ENCODE measurements around the gene RAI1. TPM values are rescaled to one million over a fixed set of nuclear protein-coding genes. Genes with fewer than 3 reads are reported as not detected.

Gene RAI1
- total and polyA plus RNA-seq, 2 of the 13 experiments (the other 11 are each of a cell fraction or from before 2014, with no cell fraction given), result 3.4 to 5.2 TPM

DNA sequence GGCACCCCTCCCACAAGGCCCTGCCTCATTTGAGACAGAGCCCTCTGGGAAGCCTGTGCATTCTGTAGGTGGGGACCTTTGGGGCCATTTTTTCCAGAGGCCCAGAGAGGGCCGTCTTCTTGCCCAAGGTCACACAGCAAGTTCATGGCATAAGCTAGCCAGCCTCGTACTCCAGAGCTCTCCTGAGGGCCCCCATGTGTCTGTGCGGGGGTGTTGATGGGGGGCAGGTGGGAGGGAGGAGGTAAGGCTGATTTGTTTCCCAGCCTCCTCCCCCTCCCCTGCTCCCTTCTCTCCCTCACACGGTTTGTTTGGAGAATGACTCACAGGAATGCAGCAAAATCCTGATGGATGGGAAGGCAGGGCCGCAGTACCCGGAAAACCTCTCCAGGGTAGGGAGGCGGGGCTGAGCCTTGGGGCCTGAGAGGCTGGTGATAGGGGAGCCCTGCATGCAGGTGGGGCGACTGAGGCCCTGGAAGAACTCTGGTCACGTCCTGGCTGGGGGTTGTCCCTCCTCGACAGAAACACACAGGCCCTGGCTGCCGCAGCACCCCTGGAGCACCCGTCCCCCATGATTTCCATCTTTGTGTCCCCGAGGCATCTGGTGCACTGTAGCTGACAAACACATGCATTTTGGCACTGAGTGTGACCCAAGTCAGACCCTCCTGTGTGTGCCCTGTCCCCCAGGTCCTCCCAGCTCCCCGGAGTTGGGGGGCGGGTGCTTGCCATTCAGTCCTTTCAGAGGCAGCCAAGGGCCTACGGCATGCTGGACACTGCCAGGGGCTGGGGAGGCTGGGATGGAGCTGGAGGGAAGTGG is 29.7 kb downstream of the RAI1 start (continued):
- TF ChIP-seq, protein P1, sequence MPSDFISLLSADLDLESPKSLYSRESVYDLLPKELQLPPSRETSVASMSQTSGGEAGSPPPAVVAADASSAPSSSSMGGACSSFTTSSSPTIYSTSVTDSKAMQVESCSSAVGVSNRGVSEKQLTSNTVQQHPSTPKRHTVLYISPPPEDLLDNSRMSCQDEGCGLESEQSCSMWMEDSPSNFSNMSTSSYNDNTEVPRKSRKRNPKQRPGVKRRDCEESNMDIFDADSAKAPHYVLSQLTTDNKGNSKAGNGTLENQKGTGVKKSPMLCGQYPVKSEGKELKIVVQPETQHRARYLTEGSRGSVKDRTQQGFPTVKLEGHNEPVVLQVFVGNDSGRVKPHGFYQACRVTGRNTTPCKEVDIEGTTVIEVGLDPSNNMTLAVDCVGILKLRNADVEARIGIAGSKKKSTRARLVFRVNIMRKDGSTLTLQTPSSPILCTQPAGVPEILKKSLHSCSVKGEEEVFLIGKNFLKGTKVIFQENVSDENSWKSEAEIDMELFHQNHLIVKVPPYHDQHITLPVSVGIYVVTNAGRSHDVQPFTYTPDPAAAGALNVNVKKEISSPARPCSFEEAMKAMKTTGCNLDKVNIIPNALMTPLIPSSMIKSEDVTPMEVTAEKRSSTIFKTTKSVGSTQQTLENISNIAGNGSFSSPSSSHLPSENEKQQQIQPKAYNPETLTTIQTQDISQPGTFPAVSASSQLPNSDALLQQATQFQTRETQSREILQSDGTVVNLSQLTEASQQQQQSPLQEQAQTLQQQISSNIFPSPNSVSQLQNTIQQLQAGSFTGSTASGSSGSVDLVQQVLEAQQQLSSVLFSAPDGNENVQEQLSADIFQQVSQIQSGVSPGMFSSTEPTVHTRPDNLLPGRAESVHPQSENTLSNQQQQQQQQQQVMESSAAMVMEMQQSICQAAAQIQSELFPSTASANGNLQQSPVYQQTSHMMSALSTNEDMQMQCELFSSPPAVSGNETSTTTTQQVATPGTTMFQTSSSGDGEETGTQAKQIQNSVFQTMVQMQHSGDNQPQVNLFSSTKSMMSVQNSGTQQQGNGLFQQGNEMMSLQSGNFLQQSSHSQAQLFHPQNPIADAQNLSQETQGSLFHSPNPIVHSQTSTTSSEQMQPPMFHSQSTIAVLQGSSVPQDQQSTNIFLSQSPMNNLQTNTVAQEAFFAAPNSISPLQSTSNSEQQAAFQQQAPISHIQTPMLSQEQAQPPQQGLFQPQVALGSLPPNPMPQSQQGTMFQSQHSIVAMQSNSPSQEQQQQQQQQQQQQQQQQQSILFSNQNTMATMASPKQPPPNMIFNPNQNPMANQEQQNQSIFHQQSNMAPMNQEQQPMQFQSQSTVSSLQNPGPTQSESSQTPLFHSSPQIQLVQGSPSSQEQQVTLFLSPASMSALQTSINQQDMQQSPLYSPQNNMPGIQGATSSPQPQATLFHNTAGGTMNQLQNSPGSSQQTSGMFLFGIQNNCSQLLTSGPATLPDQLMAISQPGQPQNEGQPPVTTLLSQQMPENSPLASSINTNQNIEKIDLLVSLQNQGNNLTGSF (CRISPR knock-in tag; IDR thresholded peaks at IDR 0.05), result no peak
- TF ChIP-seq TOPORS (CRISPR knock-in tag; IDR thresholded peaks at IDR 0.05), result no peak
- peak; percentile 53; the same call in 1 of the 2 replicates for TF ChIP-seq ZNF670 (CRISPR knock-in tag; IDR thresholded peaks at IDR 0.05; ENCODE audit: borderline replicate concordance)
- TF ChIP-seq CREB3 (CRISPR knock-in tag; IDR thresholded peaks at IDR 0.05), result no peak
- 0 out of 2 replicates have a peak, but pooled peaks have one; percentile 33 for TF ChIP-seq ZNF510 (CRISPR knock-in tag; IDR thresholded peaks at IDR 0.05; ENCODE audit: low read depth)
- peak; percentile 35; the same call in 1 of the 2 replicates for TF ChIP-seq HOXA3 (CRISPR knock-in tag; IDR thresholded peaks at IDR 0.05)
- TF ChIP-seq, protein P2, sequence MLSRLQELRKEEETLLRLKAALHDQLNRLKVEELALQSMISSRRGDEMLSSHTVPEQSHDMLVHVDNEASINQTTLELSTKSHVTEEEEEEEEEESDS (CRISPR knock-in tag; IDR thresholded peaks at IDR 0.05; ENCODE audit: borderline replicate concordance), result no peak
- TF ChIP-seq SRSF4 (IDR thresholded peaks at IDR 0.05; ENCODE audit: low read depth, low read length, poor library complexity, severe bottlenecking), result no peak
- TF ChIP-seq STAT6 (CRISPR knock-in tag; IDR thresholded peaks at IDR 0.05; ENCODE audit: borderline replicate concordance), result no peak
- no peak; the same call in 1 of the 2 replicates for TF ChIP-seq RFXANK (CRISPR knock-in tag; IDR thresholded peaks at IDR 0.05)
- TF ChIP-seq ZNF430 (CRISPR knock-in tag; IDR thresholded peaks at IDR 0.05), result no peak
- TF ChIP-seq TMF1 (CRISPR knock-in tag; IDR thresholded peaks at IDR 0.05; ENCODE audit: low read depth), result no peak
- peak; percentile 46; the same call in 1 of the 2 replicates for TF ChIP-seq MIER3 (CRISPR knock-in tag; IDR thresholded peaks at IDR 0.05; ENCODE audit: borderline replicate concordance)
- TF ChIP-seq PAF1 (CRISPR knock-in tag; IDR thresholded peaks at IDR 0.05), result no peak
- no peak for TF ChIP-seq ZNF577 (CRISPR knock-in tag; IDR thresholded peaks at IDR 0.05; ENCODE audit: borderline replicate concordance, low read depth)
- TF ChIP-seq MAFF (IDR thresholded peaks at IDR 0.05; ENCODE audit: low read depth, low read length), result no peak
- TF ChIP-seq TRIM24 (CRISPR knock-in tag; IDR thresholded peaks at IDR 0.05), result no peak
- TF ChIP-seq, protein P3, sequence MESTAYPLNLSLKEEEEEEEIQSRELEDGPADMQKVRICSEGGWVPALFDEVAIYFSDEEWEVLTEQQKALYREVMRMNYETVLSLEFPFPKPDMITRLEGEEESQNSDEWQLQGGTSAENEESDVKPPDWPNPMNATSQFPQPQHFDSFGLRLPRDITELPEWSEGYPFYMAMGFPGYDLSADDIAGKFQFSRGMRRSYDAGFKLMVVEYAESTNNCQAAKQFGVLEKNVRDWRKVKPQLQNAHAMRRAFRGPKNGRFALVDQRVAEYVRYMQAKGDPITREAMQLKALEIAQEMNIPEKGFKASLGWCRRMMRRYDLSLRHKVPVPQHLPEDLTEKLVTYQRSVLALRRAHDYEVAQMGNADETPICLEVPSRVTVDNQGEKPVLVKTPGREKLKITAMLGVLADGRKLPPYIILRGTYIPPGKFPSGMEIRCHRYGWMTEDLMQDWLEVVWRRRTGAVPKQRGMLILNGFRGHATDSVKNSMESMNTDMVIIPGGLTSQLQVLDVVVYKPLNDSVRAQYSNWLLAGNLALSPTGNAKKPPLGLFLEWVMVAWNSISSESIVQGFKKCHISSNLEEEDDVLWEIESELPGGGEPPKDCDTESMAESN (CRISPR knock-in tag; conservative IDR thresholded peaks at IDR 0.05), result no peak

All from HepG2 (cell line).